MM.1S (cell line): ENCODE results near the gene ZDHHC22.

Source experiments
- DNase-seq: peaks from one replicate; pipeline ENCODE4 v3.0.0-alpha.2; 2015
- H2AFZ ChIP-seq: fragments of 300-600 bp; sonication (generic); 2 replicates; pipeline ENCODE4 v1.6.0; 2016; ENCODE audit warnings: antibody characterized with exemption, low read length
- H3F3A ChIP-seq: fragments of 300-600 bp; sonication (generic); 2 replicates; pipeline ENCODE4 v1.6.1; 2016; ENCODE audit warnings: mild to moderate bottlenecking, antibody characterized with exemption, low read length, moderate library complexity, mixed read lengths; ENCODE audit not compliant: insufficient read depth
- H3K27ac ChIP-seq: fragments of 300-600 bp; sonication (generic); 2 replicates; pipeline ENCODE4 v1.5.1; 2016; ENCODE audit warnings: mild to moderate bottlenecking, low read length
- H3K27me3 ChIP-seq: fragments of 300-600 bp; sonication (generic); replicated peaks from 2 replicates; pipeline ENCODE4 v1.6.0; 2016; ENCODE audit warnings: low read length; ENCODE audit not compliant: insufficient read depth
- H3K36me3 ChIP-seq: fragments of 300-600 bp; sonication (generic); replicated peaks from 2 replicates; pipeline ENCODE4 v1.6.1; 2016; ENCODE audit warnings: mild to moderate bottlenecking, low read length, mixed read lengths; ENCODE audit not compliant: insufficient read depth
- H3K4me1 ChIP-seq: fragments of 300-600 bp; sonication (generic); 2 replicates; pipeline ENCODE4 v1.6.1; 2016; ENCODE audit warnings: low read length, mixed read lengths
- H3K4me2 ChIP-seq: fragments of 300-600 bp; sonication (generic); 2 replicates; pipeline ENCODE4 v1.6.0; 2016; ENCODE audit warnings: low read depth, low read length
- H3K4me3 ChIP-seq: fragments of 300-600 bp; sonication (generic); 2 replicates; pipeline ENCODE4 v1.5.1; 2016; ENCODE audit warnings: low read length, mixed read lengths
- H3K79me2 ChIP-seq: fragments of 300-600 bp; sonication (generic); 2 replicates; pipeline ENCODE4 v1.6.1; 2016; ENCODE audit warnings: mixed run types, low read length, mixed read lengths
- H3K9ac ChIP-seq: fragments of 300-600 bp; sonication (generic); 2 replicates; pipeline ENCODE4 v1.6.1; 2016; ENCODE audit warnings: low read length, mixed read lengths
- H3K9me2 ChIP-seq: fragments of 300-600 bp; sonication (generic); replicated peaks from 2 replicates; pipeline ENCODE4 v1.6.1; 2016; ENCODE audit warnings: mild to moderate bottlenecking, low read length, mixed read lengths; ENCODE audit not compliant: insufficient read depth
- H3K9me3 ChIP-seq: fragments of 300-600 bp; sonication (generic); replicated peaks from 2 replicates; pipeline ENCODE4 v1.6.1; 2016; ENCODE audit warnings: mild to moderate bottlenecking, low read length, mixed read lengths; ENCODE audit not compliant: insufficient read depth
- H4K20me1 ChIP-seq: fragments of 300-600 bp; sonication (generic); 2 replicates; pipeline ENCODE4 v1.6.1; 2016; ENCODE audit warnings: mild to moderate bottlenecking, low read length, moderate library complexity, mixed read lengths; ENCODE audit not compliant: insufficient read depth
- EZH2 ChIP-seq: fragments of 300-600 bp; sonication (generic); optimal IDR thresholded peaks from 2 replicates; pipeline ENCODE3; 2017; ENCODE audit warnings: low read depth, mild to moderate bottlenecking, antibody characterized with exemption, low read length, mixed read lengths
- EZH2phosphoT487 ChIP-seq: fragments of 300-600 bp; sonication (generic); IDR thresholded peaks from 2 replicates; pipeline ENCODE4 v1.6.1; 2018; ENCODE audit warnings: antibody characterized with exemption, low read length
- TF ChIP-seq, protein P1 (sequence below): fragments of 300-600 bp; sonication (generic); IDR thresholded peaks from 2 replicates; pipeline ENCODE4 v1.5.1; 2016; ENCODE audit warnings: antibody characterized with exemption, low read length, mixed read lengths

Gene ZDHHC22

DNA sequence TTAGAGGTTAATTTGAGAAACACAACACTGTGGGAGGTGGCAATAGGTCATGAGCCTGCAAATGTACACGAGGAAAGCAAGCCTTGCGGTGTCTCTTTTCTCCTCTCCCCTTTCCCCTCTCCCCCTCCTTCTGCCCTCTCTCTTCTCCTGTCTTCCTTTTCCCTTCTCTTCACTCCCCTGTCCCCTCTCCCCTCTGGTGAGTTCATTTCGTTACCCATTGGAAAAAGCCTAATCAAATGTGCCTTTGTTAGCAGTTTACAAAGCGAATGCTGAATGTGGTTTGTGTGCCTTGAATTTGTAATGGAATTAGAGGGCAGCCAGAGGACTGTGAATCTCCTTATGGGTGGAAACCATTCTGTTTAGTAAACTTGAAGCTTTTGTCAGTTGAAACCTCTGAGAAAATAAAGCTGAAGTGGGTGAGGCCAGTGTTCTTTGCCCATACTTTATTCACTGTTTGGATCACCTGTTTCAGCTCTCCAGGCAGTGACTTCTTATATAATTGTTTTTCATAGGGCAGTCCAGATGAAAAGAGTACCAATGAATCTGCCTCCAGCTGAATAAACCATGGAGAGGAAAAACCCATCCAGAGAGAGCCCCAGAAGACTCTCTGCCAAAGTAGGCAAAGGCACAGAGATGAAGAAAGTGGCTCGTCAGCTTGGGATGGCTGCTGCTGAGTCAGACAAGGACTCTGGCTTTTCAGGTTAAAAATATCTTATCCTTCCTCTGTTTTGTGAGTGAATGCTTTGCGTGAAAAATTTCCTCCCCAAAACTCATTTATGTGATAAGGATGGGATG is 36.2 kb downstream of the ZDHHC22 start:
- Histone ChIP-seq H3K27me3 (no peaks in the 10 kb centered on the region), H2AFZ (no peak overlapping the region), H3F3A (no peaks in the 10 kb centered on the region), H3K79me2 (0 out of 2 replicates have a peak, but pooled peaks cover 4% of the 10 kb centered on the region), H3K4me2 (no peak overlapping the region), H3K4me1 (no peaks in the 10 kb centered on the region), H3K4me3 (no peak overlapping the region), H3K9me3 (no peaks in the 10 kb centered on the region), H4K20me1 (no peaks in the 10 kb centered on the region), H3K9me2 (no peaks in the 10 kb centered on the region), H3K27ac (no peak overlapping the region), H3K36me3 (no peaks in the 10 kb centered on the region), H3K9ac (no peak overlapping the region)
- TF ChIP-seq, protein P1, sequence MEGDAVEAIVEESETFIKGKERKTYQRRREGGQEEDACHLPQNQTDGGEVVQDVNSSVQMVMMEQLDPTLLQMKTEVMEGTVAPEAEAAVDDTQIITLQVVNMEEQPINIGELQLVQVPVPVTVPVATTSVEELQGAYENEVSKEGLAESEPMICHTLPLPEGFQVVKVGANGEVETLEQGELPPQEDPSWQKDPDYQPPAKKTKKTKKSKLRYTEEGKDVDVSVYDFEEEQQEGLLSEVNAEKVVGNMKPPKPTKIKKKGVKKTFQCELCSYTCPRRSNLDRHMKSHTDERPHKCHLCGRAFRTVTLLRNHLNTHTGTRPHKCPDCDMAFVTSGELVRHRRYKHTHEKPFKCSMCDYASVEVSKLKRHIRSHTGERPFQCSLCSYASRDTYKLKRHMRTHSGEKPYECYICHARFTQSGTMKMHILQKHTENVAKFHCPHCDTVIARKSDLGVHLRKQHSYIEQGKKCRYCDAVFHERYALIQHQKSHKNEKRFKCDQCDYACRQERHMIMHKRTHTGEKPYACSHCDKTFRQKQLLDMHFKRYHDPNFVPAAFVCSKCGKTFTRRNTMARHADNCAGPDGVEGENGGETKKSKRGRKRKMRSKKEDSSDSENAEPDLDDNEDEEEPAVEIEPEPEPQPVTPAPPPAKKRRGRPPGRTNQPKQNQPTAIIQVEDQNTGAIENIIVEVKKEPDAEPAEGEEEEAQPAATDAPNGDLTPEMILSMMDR, result no peak
- TF ChIP-seq EZH2phosphoT487 (no peak), EZH2 (no peak)
- no peak for DNase-seq

DNA sequence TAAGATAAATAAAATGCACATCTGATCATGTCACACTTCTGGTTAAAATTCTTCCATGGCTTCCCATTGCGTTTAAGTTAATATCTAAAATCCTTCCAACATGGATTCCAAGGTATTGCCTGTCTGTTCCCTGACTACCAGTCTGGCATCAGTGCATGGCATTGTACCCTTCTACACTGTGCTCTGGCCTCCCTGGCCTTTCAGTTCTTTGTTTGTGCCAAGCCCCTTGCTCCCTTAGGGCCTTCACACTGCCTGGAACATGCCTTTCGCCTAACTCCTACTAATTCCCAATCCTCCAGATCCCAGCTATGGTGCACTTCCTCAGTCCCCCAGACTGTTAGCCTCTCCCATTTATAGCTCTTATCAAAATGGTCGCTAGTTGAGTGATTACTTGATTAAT is 37.2 kb downstream of the ZDHHC22 start:
- Histone ChIP-seq H3K4me2 (no peak overlapping the region), H4K20me1 (no peaks in the 10 kb centered on the region), H3K27me3 (no peaks in the 10 kb centered on the region), H3K9me2 (no peaks in the 10 kb centered on the region), H3F3A (no peaks in the 10 kb centered on the region), H3K9me3 (no peaks in the 10 kb centered on the region), H3K79me2 (0 out of 2 replicates have a peak, but pooled peaks cover 4% of the 10 kb centered on the region), H3K9ac (no peak overlapping the region), H3K36me3 (no peaks in the 10 kb centered on the region), H3K27ac (no peak overlapping the region), H2AFZ (no peak overlapping the region), H3K4me1 (no peaks in the 10 kb centered on the region), H3K4me3 (no peak overlapping the region)
- no peak for DNase-seq
- TF ChIP-seq, protein P1, result no peak
- TF ChIP-seq EZH2 (no peak), EZH2phosphoT487 (no peak)

DNA sequence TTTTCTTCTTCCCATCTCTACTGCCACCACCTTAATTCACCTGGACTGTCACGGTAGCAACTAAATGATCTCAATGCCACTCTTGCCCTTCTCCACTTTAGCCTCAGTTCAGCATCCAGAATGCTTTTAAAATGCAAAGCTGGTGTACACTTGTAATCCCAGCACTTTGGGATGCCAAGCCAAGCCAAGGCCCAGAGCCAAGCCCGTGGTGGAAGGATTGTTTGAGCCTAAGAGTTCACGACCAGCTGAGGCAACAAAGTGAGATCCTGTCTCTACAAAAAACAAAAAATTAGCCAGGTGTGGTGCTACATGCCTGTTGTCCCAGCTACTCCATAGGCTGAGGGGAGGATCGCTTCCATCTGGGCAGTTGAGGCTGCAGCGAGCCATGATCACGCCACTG is 37.6 kb downstream of the ZDHHC22 start:
- H2AFZ ChIP-seq, result no peak overlapping the region
- H3K4me2 ChIP-seq, result no peak overlapping the region
- no peaks in the 10 kb centered on the region for H3K9me3 ChIP-seq
- H3K9me2 ChIP-seq, result no peaks in the 10 kb centered on the region
- no peaks in the 10 kb centered on the region for H3K36me3 ChIP-seq
- no peaks in the 10 kb centered on the region for H3K27me3 ChIP-seq
- H3K4me3 ChIP-seq, result no peak overlapping the region
- peaks cover 5% of the 10 kb centered on the region for H3K79me2 ChIP-seq
- TF ChIP-seq, protein P1, result no peak
- TF ChIP-seq EZH2, result no peak
- TF ChIP-seq EZH2phosphoT487, result no peak
- no peaks in the 10 kb centered on the region for H3K4me1 ChIP-seq
- no peak overlapping the region for H3K9ac ChIP-seq
- no peak for DNase-seq
- no peak overlapping the region for H3K27ac ChIP-seq
- H4K20me1 ChIP-seq, result no peaks in the 10 kb centered on the region
- no peaks in the 10 kb centered on the region for H3F3A ChIP-seq
